ENCODE results near the gene DNAJB7.

Gene DNAJB7

GRCh38 chr22:40862013-40862412, at the start of gene DNAJB7:
TSS of gene DNAJB7 (minus strand) at chr22:40862113. CDS start at chr22:40861994, 119 bp downstream.
- H3K4me3 ChIP-seq (ENCODE audit: low read depth in 1 of 2, low read length in 2 of 2) = no peak within 1 kb of the TSS
- no peaks in the 10 kb centered on the region for H3K27me3 ChIP-seq (ENCODE audit: control insufficient read depth in 1 of 2, insufficient read depth in 2 of 2, low read length in 2 of 2)
- peaks cover 8% of the 10 kb centered on the region for H3K36me3 ChIP-seq (ENCODE audit: insufficient read depth, low read length)
- no peaks in the 10 kb centered on the region for H3K9me3 ChIP-seq (ENCODE audit: low read length)
- no peak within 1 kb of the TSS for H3K27ac ChIP-seq (ENCODE audit: low read depth, low read length)
- peaks cover 12% of the 10 kb centered on the region for H3K4me1 ChIP-seq (ENCODE audit: insufficient read depth, low read length)
- H3K9ac ChIP-seq (ENCODE audit: low read length) = no peak within 1 kb of the TSS

GRCh38 chr22:40908895-40909294, 47.0 kb upstream of the DNAJB7 start:
- H3K4me3 ChIP-seq (ENCODE audit: low read depth in 1 of 2, low read length in 2 of 2) = no peak overlapping the region
- peaks cover 8% of the 10 kb centered on the region for H3K36me3 ChIP-seq (ENCODE audit: insufficient read depth, low read length)
- no peak overlapping the region for H3K9ac ChIP-seq (ENCODE audit: low read length)
- no peaks in the 10 kb centered on the region for H3K27me3 ChIP-seq (ENCODE audit: control insufficient read depth in 1 of 2, insufficient read depth in 2 of 2, low read length in 2 of 2)
- H3K27ac ChIP-seq (ENCODE audit: low read depth, low read length) = no peak overlapping the region
- no peaks in the 10 kb centered on the region for H3K4me1 ChIP-seq (ENCODE audit: insufficient read depth, low read length)
- no peaks in the 10 kb centered on the region for H3K9me3 ChIP-seq (ENCODE audit: low read length)

- no peak overlapping the region for H3K9ac ChIP-seq (ENCODE audit: low read length)
- no peaks in the 10 kb centered on the region for H3K9me3 ChIP-seq (ENCODE audit: low read length)
- no peak overlapping the region for H3K4me3 ChIP-seq (ENCODE audit: low read depth in 1 of 2, low read length in 2 of 2)
- no peaks in the 10 kb centered on the region for H3K27me3 ChIP-seq (ENCODE audit: control insufficient read depth in 1 of 2, insufficient read depth in 2 of 2, low read length in 2 of 2)
- no peaks in the 10 kb centered on the region for H3K4me1 ChIP-seq (ENCODE audit: insufficient read depth, low read length)
- no peaks in the 10 kb centered on the region for H3K36me3 ChIP-seq (ENCODE audit: insufficient read depth, low read length)
- H3K27ac ChIP-seq (ENCODE audit: low read depth, low read length) = no peak overlapping the region
Measured at GRCh38 chr22:40904101-40904500, 42.2 kb upstream of the DNAJB7 start.

GRCh38 chr22:40898850-40899357, 37.0 kb upstream of the DNAJB7 start:
- no peaks in the 10 kb centered on the region for H3K36me3 ChIP-seq (ENCODE audit: insufficient read depth, low read length)
- no peaks in the 10 kb centered on the region for H3K9me3 ChIP-seq (ENCODE audit: low read length)
- no peaks in the 10 kb centered on the region for H3K4me1 ChIP-seq (ENCODE audit: insufficient read depth, low read length)
- H3K27ac ChIP-seq (ENCODE audit: low read depth, low read length) = no peak overlapping the region
- H3K9ac ChIP-seq (ENCODE audit: low read length) = no peak overlapping the region
- H3K27me3 ChIP-seq (ENCODE audit: control insufficient read depth in 1 of 2, insufficient read depth in 2 of 2, low read length in 2 of 2) = no peaks in the 10 kb centered on the region
- no peak overlapping the region for H3K4me3 ChIP-seq (ENCODE audit: low read depth in 1 of 2, low read length in 2 of 2)

DNA sequence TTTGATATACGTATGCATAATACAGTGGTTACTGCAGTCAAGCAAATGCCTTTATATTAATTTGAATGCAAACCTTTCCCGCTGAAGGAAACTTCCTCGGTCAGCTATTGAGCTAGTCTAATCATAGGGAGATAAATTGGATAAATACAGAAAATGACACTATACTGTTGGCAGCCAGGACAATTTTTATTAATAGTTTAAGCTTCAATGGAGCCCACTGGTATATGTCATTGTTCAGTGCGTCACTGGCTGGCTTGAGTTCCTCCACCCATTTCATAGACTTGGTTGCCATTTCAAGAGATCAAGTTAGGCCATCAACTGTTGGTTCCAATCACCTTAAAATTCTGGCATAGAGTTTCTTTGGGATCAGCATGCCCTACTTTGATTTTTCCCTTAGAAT, 32.5 kb upstream of the DNAJB7 start:
- no peaks in the 10 kb centered on the region for H3K4me1 ChIP-seq (ENCODE audit: insufficient read depth, low read length)
- H3K36me3 ChIP-seq (ENCODE audit: insufficient read depth, low read length) = no peaks in the 10 kb centered on the region

GRCh38 chr22:40890881-40891280, 29.0 kb upstream of the DNAJB7 start:
- H3K9ac ChIP-seq (ENCODE audit: low read length) = no peak overlapping the region
- H3K36me3 ChIP-seq (ENCODE audit: insufficient read depth, low read length) = peaks cover 22% of the 10 kb centered on the region
- no peaks in the 10 kb centered on the region for H3K9me3 ChIP-seq (ENCODE audit: low read length)
- H3K27me3 ChIP-seq (ENCODE audit: control insufficient read depth in 1 of 2, insufficient read depth in 2 of 2, low read length in 2 of 2) = no peaks in the 10 kb centered on the region
- H3K4me1 ChIP-seq (ENCODE audit: insufficient read depth, low read length) = no peaks in the 10 kb centered on the region
- no peak overlapping the region for H3K4me3 ChIP-seq (ENCODE audit: low read depth in 1 of 2, low read length in 2 of 2)
- no peak overlapping the region for H3K27ac ChIP-seq (ENCODE audit: low read depth, low read length)

More for the DNA sequence above, 32.5 kb upstream of the DNAJB7 start:
- no peaks in the 10 kb centered on the region for H3K27me3 ChIP-seq (ENCODE audit: control insufficient read depth in 1 of 2, insufficient read depth in 2 of 2, low read length in 2 of 2)
- no peak overlapping the region for H3K4me3 ChIP-seq (ENCODE audit: low read depth in 1 of 2, low read length in 2 of 2)
- no peak overlapping the region for H3K9ac ChIP-seq (ENCODE audit: low read length)
- no peak overlapping the region for H3K27ac ChIP-seq (ENCODE audit: low read depth, low read length)
- H3K9me3 ChIP-seq (ENCODE audit: low read length) = no peaks in the 10 kb centered on the region

DNA sequence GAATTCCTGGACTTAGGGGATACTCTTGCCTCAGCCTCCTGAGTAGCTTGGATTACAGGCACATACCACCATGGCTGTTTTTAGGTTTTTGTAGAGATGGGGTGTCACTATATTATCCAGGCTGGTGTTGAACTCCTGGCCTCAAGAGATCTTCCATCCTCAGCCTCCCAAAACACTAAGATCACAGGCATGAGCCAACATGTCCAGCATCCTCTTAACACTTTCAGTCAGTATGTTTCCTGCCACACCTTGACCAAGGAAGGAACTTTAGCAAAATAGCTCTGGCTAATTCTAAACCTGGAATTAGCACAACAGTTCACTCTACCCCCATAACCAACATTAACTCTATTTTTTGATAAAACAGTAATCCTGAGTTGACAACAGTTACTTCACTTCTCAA, 27.2 kb upstream of the DNAJB7 start:
- H3K27me3 ChIP-seq (ENCODE audit: control insufficient read depth in 1 of 2, insufficient read depth in 2 of 2, low read length in 2 of 2) = no peaks in the 10 kb centered on the region
- H3K4me1 ChIP-seq (ENCODE audit: insufficient read depth, low read length) = no peaks in the 10 kb centered on the region
- H3K9me3 ChIP-seq (ENCODE audit: low read length) = no peaks in the 10 kb centered on the region
- H3K9ac ChIP-seq (ENCODE audit: low read length) = no peak overlapping the region
- peaks cover 29% of the 10 kb centered on the region for H3K36me3 ChIP-seq (ENCODE audit: insufficient read depth, low read length)
- no peak overlapping the region for H3K4me3 ChIP-seq (ENCODE audit: low read depth in 1 of 2, low read length in 2 of 2)
- no peak overlapping the region for H3K27ac ChIP-seq (ENCODE audit: low read depth, low read length)

DNA sequence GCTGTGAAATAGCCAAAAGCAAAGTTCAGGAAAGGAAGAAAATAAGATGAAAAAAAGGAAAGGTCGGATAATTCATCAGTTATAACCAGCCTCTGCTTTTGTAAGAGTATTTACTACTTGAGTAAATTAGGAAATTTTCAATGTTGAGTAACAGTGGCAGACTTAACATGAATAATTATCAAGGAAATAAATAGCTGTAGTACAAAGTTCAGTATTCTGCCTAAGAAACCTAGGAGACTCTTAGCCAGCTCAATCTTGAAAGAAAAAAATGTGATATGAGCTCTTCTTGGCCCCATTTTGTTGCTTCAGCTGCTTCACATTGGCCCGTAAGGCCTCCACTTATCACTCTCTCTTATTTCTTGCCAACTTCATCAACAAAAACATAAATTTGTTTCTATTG, 17.0 kb upstream of the DNAJB7 start:
- no peak overlapping the region for H3K4me3 ChIP-seq (ENCODE audit: low read depth in 1 of 2, low read length in 2 of 2)
- no peak overlapping the region for H3K9ac ChIP-seq (ENCODE audit: low read length)
- no peaks in the 10 kb centered on the region for H3K27me3 ChIP-seq (ENCODE audit: control insufficient read depth in 1 of 2, insufficient read depth in 2 of 2, low read length in 2 of 2)
- H3K9me3 ChIP-seq (ENCODE audit: low read length) = no peaks in the 10 kb centered on the region
- H3K4me1 ChIP-seq (ENCODE audit: insufficient read depth, low read length) = no peaks in the 10 kb centered on the region
- peaks cover 17% of the 10 kb centered on the region for H3K36me3 ChIP-seq (ENCODE audit: insufficient read depth, low read length)
- no peak overlapping the region for H3K27ac ChIP-seq (ENCODE audit: low read depth, low read length)

- H3K4me1 ChIP-seq (ENCODE audit: insufficient read depth, low read length) = no peaks in the 10 kb centered on the region
- H3K36me3 ChIP-seq (ENCODE audit: insufficient read depth, low read length) = peaks cover 8% of the 10 kb centered on the region
- H3K27ac ChIP-seq (ENCODE audit: low read depth, low read length) = no peak overlapping the region
- no peaks in the 10 kb centered on the region for H3K27me3 ChIP-seq (ENCODE audit: control insufficient read depth in 1 of 2, insufficient read depth in 2 of 2, low read length in 2 of 2)
- H3K9ac ChIP-seq (ENCODE audit: low read length) = no peak overlapping the region
- no peak overlapping the region for H3K4me3 ChIP-seq (ENCODE audit: low read depth in 1 of 2, low read length in 2 of 2)
- no peaks in the 10 kb centered on the region for H3K9me3 ChIP-seq (ENCODE audit: low read length)
Measured at GRCh38 chr22:40877488-40877887, 15.6 kb upstream of the DNAJB7 start.

GRCh38 chr22:40876907-40877306, 15.0 kb upstream of the DNAJB7 start:
- Histone ChIP-seq H3K4me1 (ENCODE audit: insufficient read depth, low read length) (no peaks in the 10 kb centered on the region), H3K27me3 (ENCODE audit: control insufficient read depth in 1 of 2, insufficient read depth in 2 of 2, low read length in 2 of 2) (no peaks in the 10 kb centered on the region), H3K36me3 (ENCODE audit: insufficient read depth, low read length) (peaks cover 8% of the 10 kb centered on the region), H3K4me3 (ENCODE audit: low read depth in 1 of 2, low read length in 2 of 2) (no peak overlapping the region), H3K9ac (ENCODE audit: low read length) (no peak overlapping the region), H3K27ac (ENCODE audit: low read depth, low read length) (no peak overlapping the region), H3K9me3 (ENCODE audit: low read length) (no peaks in the 10 kb centered on the region)

DNA sequence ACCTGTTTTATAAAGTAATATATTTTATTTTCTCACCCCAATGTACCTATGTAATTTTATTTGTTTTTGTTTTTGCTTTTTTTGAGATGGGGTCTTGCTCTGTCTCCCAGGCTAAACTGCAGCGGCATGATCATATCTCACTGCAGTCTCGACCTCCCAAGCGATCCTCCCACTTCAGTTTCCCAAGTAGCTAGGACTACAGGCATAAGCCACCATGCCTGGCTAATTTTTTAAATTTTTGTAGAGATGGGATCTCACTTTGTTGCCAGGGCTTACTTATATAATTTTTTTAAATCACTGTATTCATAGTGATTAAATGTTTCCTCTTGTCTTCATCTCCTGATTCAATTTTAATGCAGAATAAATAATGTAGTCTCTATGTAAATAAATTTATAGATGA, 13.2 kb upstream of the DNAJB7 start:
- Histone ChIP-seq H3K9ac (ENCODE audit: low read length) (no peak overlapping the region), H3K27me3 (ENCODE audit: control insufficient read depth in 1 of 2, insufficient read depth in 2 of 2, low read length in 2 of 2) (no peaks in the 10 kb centered on the region), H3K4me1 (ENCODE audit: insufficient read depth, low read length) (no peaks in the 10 kb centered on the region), H3K27ac (ENCODE audit: low read depth, low read length) (no peak overlapping the region), H3K9me3 (ENCODE audit: low read length) (no peaks in the 10 kb centered on the region), H3K4me3 (ENCODE audit: low read depth in 1 of 2, low read length in 2 of 2) (no peak overlapping the region), H3K36me3 (ENCODE audit: insufficient read depth, low read length) (peaks cover 13% of the 10 kb centered on the region)

DNA sequence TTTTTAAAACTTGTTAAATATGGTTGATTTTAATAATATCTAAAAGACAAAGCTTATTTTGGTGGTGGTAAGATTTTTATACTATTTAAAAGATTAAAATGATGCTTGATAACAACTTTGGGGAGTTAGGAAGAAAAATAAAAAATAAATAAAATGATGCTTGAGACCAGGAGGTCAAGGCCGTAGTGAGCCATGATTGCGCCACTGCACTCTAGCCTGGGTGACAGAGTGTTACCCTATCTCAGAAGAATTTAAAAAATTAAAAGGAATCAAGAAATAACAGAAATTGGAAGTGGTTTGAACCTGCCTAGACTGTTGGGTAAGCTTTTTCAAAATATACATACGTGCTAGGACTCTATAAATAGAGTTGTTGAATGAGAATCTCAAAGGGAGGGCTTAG, 12.1 kb upstream of the DNAJB7 start:
- H3K9me3 ChIP-seq (ENCODE audit: low read length) = no peaks in the 10 kb centered on the region
- no peaks in the 10 kb centered on the region for H3K27me3 ChIP-seq (ENCODE audit: control insufficient read depth in 1 of 2, insufficient read depth in 2 of 2, low read length in 2 of 2)
- no peak overlapping the region for H3K9ac ChIP-seq (ENCODE audit: low read length)
- H3K4me1 ChIP-seq (ENCODE audit: insufficient read depth, low read length) = no peaks in the 10 kb centered on the region
- H3K27ac ChIP-seq (ENCODE audit: low read depth, low read length) = no peak overlapping the region
- peaks cover 16% of the 10 kb centered on the region for H3K36me3 ChIP-seq (ENCODE audit: insufficient read depth, low read length)
- no peak overlapping the region for H3K4me3 ChIP-seq (ENCODE audit: low read depth in 1 of 2, low read length in 2 of 2)
